ENCODE measurements around the gene GLP1R.
"Not testable (repeated sequence)": the region's sequence is repeated elsewhere in the genome, so short reads cannot be mapped to it uniquely, and the experiment has no call there.

The GLP1R gene

DNA sequence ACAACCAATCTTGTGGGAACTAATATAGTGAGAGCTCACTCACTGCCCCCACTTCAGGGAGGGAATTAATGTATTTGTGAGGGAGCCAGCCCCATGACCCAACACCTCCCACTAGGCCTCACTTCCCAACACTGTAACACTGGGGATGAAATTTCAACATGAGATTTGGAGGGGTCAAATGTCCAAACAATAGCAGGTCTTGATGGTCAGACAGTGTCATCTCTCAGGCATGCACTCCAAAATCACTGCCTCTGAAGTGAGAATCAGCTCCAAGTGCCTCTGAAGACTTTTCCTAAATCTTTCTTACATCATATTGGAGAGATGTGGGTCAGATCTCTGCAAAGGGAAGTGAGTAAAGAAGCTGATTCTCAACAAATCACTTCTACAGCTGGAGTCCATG is 80.3 kb downstream of the GLP1R start:
- DNase-seq, result no peak

- DNase-seq, result no peak
Observed at GRCh38 chr6:39130691-39131090, 82.1 kb downstream of the GLP1R start.

- not testable (repeated sequence) for DNase-seq
Observed at GRCh38 chr6:39134761-39135160, 86.2 kb downstream of the GLP1R start.

- not testable (repeated sequence) for DNase-seq
Observed at GRCh38 chr6:39136207-39136606, 87.6 kb downstream of the GLP1R start.

DNA sequence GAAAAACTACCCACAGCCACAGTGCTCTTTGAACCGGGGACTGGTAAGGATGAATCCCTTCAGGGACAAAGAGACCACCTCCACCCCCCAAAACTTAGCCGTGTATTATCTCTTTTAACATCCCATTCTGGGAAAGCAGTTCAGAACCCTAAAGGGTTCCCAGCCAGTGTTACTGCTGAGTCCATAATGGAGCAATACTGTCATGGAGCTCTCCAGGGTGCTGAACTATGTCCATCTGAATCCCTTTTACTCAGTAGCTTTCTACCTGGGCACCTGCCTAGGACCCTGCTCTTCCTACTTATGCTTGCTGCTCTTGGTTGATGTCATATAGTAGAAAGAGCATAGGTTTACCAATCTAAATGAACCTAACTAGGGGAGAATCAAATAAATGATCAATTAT is 88.7 kb downstream of the GLP1R start:
- DNase-seq, result no peak
